Prostate gland (tissue), 2 donors: ENCODE data around the gene GHSR.

ENCODE experiments used
- CTCF ChIP-seq, 4 experiments: fragments of 200-600 bp in 2 of 4; fragments of 450-650 bp in 2 of 4; sonication (generic) in 2 of 4; IDR thresholded peaks; 1 replicate in 3 of 4; 2 replicates in 1 of 4; pipeline ENCODE4 v1.5.1; 2016 to 2019; ENCODE audit warnings: antibody characterized with exemption in 4 of 4, mild to moderate bottlenecking in 2 of 4, moderate library complexity in 2 of 4
- POLR2A ChIP-seq: fragments of 450-650 bp; IDR thresholded peaks from one replicate; pipeline ENCODE4 v1.6.1; 2016; ENCODE audit warnings: antibody characterized with exemption, mild to moderate bottlenecking
- POLR2AphosphoS5 ChIP-seq: sonication (generic); formaldehyde crosslinking; IDR thresholded peaks from one replicate; pipeline ENCODE4 v1.6.1; 2017; ENCODE audit warnings: antibody characterized with exemption

DNA sequence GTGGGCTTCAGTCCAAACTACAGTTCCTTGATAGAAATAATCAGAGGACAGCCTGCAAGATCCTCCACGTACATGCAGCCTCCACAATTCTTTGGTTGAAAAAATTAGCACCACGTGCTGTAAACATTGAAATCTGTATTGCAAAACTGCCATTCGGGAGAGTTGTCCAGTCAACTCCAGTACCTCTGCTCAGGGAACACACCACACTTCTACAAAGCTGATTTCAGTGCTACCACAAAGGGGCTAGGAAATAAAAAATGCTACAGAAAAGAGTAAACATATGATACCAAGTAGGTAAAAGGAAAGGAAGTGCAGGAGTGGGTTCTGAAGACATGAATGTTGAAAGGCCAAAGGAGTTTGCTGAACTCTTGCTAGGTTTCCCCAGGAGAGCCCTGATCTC, 40.4 kb downstream of the GHSR start:
- TF ChIP-seq POLR2A (no peak), CTCF (IDR thresholded peaks at IDR 0.05) (no peak), POLR2AphosphoS5 (no peak)
